GM23338 (cell line): ENCODE measurements around the gene LPGAT1. TPM values are rescaled to one million over a fixed set of nuclear protein-coding genes. Genes with fewer than 3 reads are reported as not detected.

ENCODE experiments used
- ATAC-seq: fragments of 200-7000 bp; cut with Tn5 transposase; 3 replicates; pipeline ENCODE4 v1.9.1; 2020
- DNase-seq: peaks from one replicate; pipeline ENCODE4 v3.0.0-alpha.2; 2015; ENCODE audit warnings: low spot score
- H2AFZ ChIP-seq: fragments of 200-600 bp; sonication (generic); 2 replicates; pipeline ENCODE4 v1.8.0; 2016; ENCODE audit warnings: antibody characterized with exemption, mild to moderate bottlenecking, moderate library complexity
- H3F3A ChIP-seq: fragments of 200-600 bp; sonication (generic); replicated peaks from 2 replicates; pipeline ENCODE4 v1.8.0; 2017; ENCODE audit warnings: antibody characterized with exemption, mixed run types, low read depth
- H3K27ac ChIP-seq: fragments of 200-600 bp; sonication (generic); 2 replicates; pipeline ENCODE4 v1.6.1; 2016; ENCODE audit warnings: low read depth
- H3K27me3 ChIP-seq: fragments of 200-600 bp; sonication (generic); 2 replicates; pipeline ENCODE4 v1.8.0; 2016; ENCODE audit warnings: mild to moderate bottlenecking, mixed run types, moderate library complexity; ENCODE audit not compliant: insufficient read depth
- H3K36me3 ChIP-seq: fragments of 200-600 bp; sonication (generic); 2 replicates; pipeline ENCODE4 v1.8.0; 2016; ENCODE audit warnings: mild to moderate bottlenecking; ENCODE audit not compliant: insufficient read depth
- H3K4me1 ChIP-seq: fragments of 200-600 bp; sonication (generic); 2 replicates; pipeline ENCODE4 v1.8.0; 2016; ENCODE audit warnings: mild to moderate bottlenecking, moderate library complexity; ENCODE audit not compliant: insufficient read depth
- H3K4me2 ChIP-seq: fragments of 200-600 bp; sonication (generic); 2 replicates; pipeline ENCODE4 v1.7.1; 2017; ENCODE audit warnings: mixed run types
- H3K4me3 ChIP-seq: fragments of 200-600 bp; sonication (generic); 2 replicates; pipeline ENCODE4 v1.6.1; 2016; ENCODE audit warnings: mixed run types
- H3K79me2 ChIP-seq: fragments of 200-600 bp; sonication (generic); replicated peaks from 2 replicates; pipeline ENCODE4 v1.8.0; 2017; ENCODE audit warnings: mild to moderate bottlenecking; ENCODE audit not compliant: insufficient read depth
- H3K9me2 ChIP-seq: fragments of 200-600 bp; sonication (generic); 2 replicates; pipeline ENCODE4 v1.8.0; 2017; ENCODE audit not compliant: insufficient read depth
- H4K20me1 ChIP-seq: fragments of 200-600 bp; sonication (generic); replicated peaks from 2 replicates; pipeline ENCODE4 v1.8.0; 2017; ENCODE audit warnings: mild to moderate bottlenecking; ENCODE audit not compliant: insufficient read depth
- H3K27ac Mint-ChIP-seq: 2 replicates; pipeline ENCODE4 v1.8.0; 2020; ENCODE audit warnings: inconsistent platforms, mild to moderate bottlenecking, moderate library complexity, mixed read lengths
- H3K27me3 Mint-ChIP-seq: 3 replicates; pipeline ENCODE4 v1.8.0; 2022; ENCODE audit warnings: low read depth, mild to moderate bottlenecking, moderate library complexity, mixed read lengths, inconsistent platforms; ENCODE audit not compliant: insufficient read depth, poor library complexity
- H3K36me3 Mint-ChIP-seq: 3 replicates; pipeline ENCODE4 v1.8.0; 2021; ENCODE audit warnings: low read depth, mild to moderate bottlenecking, inconsistent platforms, moderate library complexity, mixed read lengths
- H3K4me1 Mint-ChIP-seq: 3 replicates; pipeline ENCODE4 v1.8.0; 2020; ENCODE audit warnings: mild to moderate bottlenecking, inconsistent platforms, mixed read lengths
- H3K4me3 Mint-ChIP-seq: 3 replicates; pipeline ENCODE4 v1.8.0; 2021; ENCODE audit warnings: moderate library complexity, mild to moderate bottlenecking, inconsistent platforms, mixed read lengths
- H3K9me3 Mint-ChIP-seq: 3 replicates; pipeline ENCODE4 v1.8.0; 2020; ENCODE audit warnings: moderate library complexity, mild to moderate bottlenecking, inconsistent platforms, mixed read lengths
- CREB1 ChIP-seq: fragments of 250-450 bp; sonication (Bioruptor Pico); IDR thresholded peaks from 2 replicates; pipeline ENCODE4 v1.5.0; 2020; ENCODE audit warnings: low read depth, mild to moderate bottlenecking, moderate library complexity
- CTCF ChIP-seq, 2 experiments: fragments of 200-600 bp in 1 of 2; sonication (generic) in 1 of 2; conservative IDR thresholded peaks; 2 replicates each; pipeline versions ENCODE4 v1.5.1 to v1.6.1; 2016 to 2017; ENCODE audit warnings: antibody characterized with exemption in 2 of 2, low read depth in 2 of 2, mild to moderate bottlenecking in 2 of 2, moderate library complexity in 1 of 2
- EZH2 ChIP-seq: fragments of 200-600 bp; sonication (generic); IDR thresholded peaks from one replicate; pipeline ENCODE4 v1.8.0; 2017; ENCODE audit warnings: antibody characterized with exemption, mild to moderate bottlenecking, low read depth; ENCODE audit not compliant: unreplicated experiment
- EZH2phosphoT487 ChIP-seq: fragments of 200-600 bp; sonication (generic); IDR thresholded peaks from one replicate; pipeline ENCODE4 v1.8.1; 2018; ENCODE audit warnings: antibody characterized with exemption; ENCODE audit not compliant: unreplicated experiment
- JUNB ChIP-seq: IDR thresholded peaks from one replicate; pipeline ENCODE4 v1.6.1; 2016; ENCODE audit warnings: antibody characterized with exemption; ENCODE audit not compliant: unreplicated experiment
- POLR2AphosphoS5 ChIP-seq: IDR thresholded peaks from 2 replicates; pipeline ENCODE4 v1.6.1; 2016; ENCODE audit warnings: antibody characterized with exemption, low read depth
- REST ChIP-seq: IDR thresholded peaks from one replicate; pipeline ENCODE4 v1.6.1; 2018; ENCODE audit warnings: antibody characterized with exemption; ENCODE audit not compliant: unreplicated experiment
- STAT1 ChIP-seq: IDR thresholded peaks from one replicate; pipeline ENCODE4 v1.6.1; 2016; ENCODE audit warnings: antibody characterized with exemption; ENCODE audit not compliant: unreplicated experiment
- ZNF114 ChIP-seq: fragments of 250-450 bp; sonication (Bioruptor Pico); IDR thresholded peaks from 2 replicates; pipeline ENCODE4 v1.5.0; 2020; ENCODE audit warnings: mild to moderate bottlenecking, moderate library complexity
- ZNF331 ChIP-seq: fragments of 250-450 bp; sonication (Bioruptor Pico); IDR thresholded peaks from 2 replicates; pipeline ENCODE4 v1.5.0; 2020; ENCODE audit warnings: low read depth, mild to moderate bottlenecking, moderate library complexity
- polyA plus RNA-seq: library from polyadenylated mRNA; unstranded; fragments of >200 nt; fragmentation: Nextera tagmentation; extraction: Ambion mirVana; gene quantifications from 2 replicates; pipeline ENCODE4 v1.2.1, GENCODE V29; 2016
- total RNA-seq: library from RNA; depleted of rRNA; stranded (reverse); fragments of >200 nt; shearing (Covaris generic); gene quantifications from 2 replicates; pipeline ENCODE4 v1.2.3, GENCODE V29; 2014
- TF ChIP-seq, protein P1 (sequence below): IDR thresholded peaks from 2 replicates; pipeline ENCODE4 v1.6.1; 2016; ENCODE audit warnings: antibody characterized with exemption

Gene LPGAT1
- total and polyA plus RNA-seq, 2 experiments from 2014 or later: 3.3 to 16.4 TPM

GRCh38 chr1:211748810-211749209 lies 81.8 kb downstream of the LPGAT1 start (continued):
- no peak for TF ChIP-seq REST
- no peak for TF ChIP-seq STAT1
- TF ChIP-seq ZNF331 (CRISPR knock-in tag): no peak
- TF ChIP-seq JUNB: no peak
- TF ChIP-seq, protein P1, sequence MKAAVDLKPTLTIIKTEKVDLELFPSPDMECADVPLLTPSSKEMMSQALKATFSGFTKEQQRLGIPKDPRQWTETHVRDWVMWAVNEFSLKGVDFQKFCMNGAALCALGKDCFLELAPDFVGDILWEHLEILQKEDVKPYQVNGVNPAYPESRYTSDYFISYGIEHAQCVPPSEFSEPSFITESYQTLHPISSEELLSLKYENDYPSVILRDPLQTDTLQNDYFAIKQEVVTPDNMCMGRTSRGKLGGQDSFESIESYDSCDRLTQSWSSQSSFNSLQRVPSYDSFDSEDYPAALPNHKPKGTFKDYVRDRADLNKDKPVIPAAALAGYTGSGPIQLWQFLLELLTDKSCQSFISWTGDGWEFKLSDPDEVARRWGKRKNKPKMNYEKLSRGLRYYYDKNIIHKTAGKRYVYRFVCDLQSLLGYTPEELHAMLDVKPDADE: no peak
- TF ChIP-seq CREB1 (CRISPR knock-in tag): no peak
- no peak for TF ChIP-seq CTCF (conservative IDR thresholded peaks at IDR 0.05; ENCODE audit: low read depth in 2 of 2)
- TF ChIP-seq POLR2AphosphoS5: no peak
- TF ChIP-seq EZH2: no peak
- TF ChIP-seq ZNF114 (CRISPR knock-in tag): no peak
- TF ChIP-seq EZH2phosphoT487: no peak

GRCh38 chr1:211742889-211743529 lies 87.6 kb downstream of the LPGAT1 start:
- H3K9me3 Mint-ChIP-seq: no peaks in the 10 kb centered on the region
- H2AFZ ChIP-seq: no peak overlapping the region
- TF ChIP-seq, protein P1: no peak
- TF ChIP-seq EZH2 (no peak), REST (no peak), ZNF114 (CRISPR knock-in tag) (no peak), POLR2AphosphoS5 (no peak)

More at GRCh38 chr1:211742889-211743529, 87.6 kb downstream of the LPGAT1 start:
- Mint-ChIP-seq H3K4me3 (no peak overlapping the region), H3K27ac (no peak overlapping the region), H3K27me3 (peaks cover 2% of the 10 kb centered on the region), H3K4me1 (peaks cover 7% of the 10 kb centered on the region), H3K36me3 (no peaks in the 10 kb centered on the region)
- H3K79me2 ChIP-seq: no peaks in the 10 kb centered on the region
- H3K4me1 ChIP-seq: no peaks in the 10 kb centered on the region
- no peak for DNase-seq
- no peaks in the 10 kb centered on the region for H3K9me2 ChIP-seq
- no peaks in the 10 kb centered on the region for H3K36me3 ChIP-seq
- H3K27me3 ChIP-seq: no peaks in the 10 kb centered on the region
- H3K4me3 ChIP-seq: no peak overlapping the region
- no peaks in the 10 kb centered on the region for H4K20me1 ChIP-seq
- no peaks in the 10 kb centered on the region for H3F3A ChIP-seq
- no peak for ATAC-seq
- H3K27ac ChIP-seq: no peak overlapping the region
- H3K4me2 ChIP-seq: no peak overlapping the region
